Measurements from ENCODE around the gene TENM3. TPM values are rescaled to one million over a fixed set of nuclear protein-coding genes. Genes with fewer than 3 reads are reported as not detected.

The TENM3 gene
- total and polyA plus RNA-seq, 2 of the 8 experiments (the other 6 are each of a cell fraction or from before 2014, with no cell fraction given): 36.9 to 69.3 TPM

DNA sequence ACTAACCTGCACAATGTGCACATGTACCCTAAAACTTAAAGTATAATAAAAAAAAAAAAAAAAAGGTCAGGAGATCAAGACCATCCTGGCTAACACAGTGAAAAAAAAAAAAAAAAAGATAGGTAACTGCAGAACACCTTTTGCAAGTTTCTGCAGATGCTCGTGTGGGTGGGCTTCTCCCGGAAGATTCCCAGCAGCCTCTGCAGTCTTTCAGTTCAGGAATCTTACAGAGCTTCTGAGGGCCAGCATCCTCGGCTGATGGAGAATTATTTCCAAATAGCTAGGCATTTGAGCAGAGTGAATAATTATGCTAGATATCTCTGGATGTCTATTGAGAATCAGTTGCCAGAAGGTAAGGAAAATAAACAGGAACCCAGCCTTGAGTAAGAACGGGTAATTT, 373.3 kb downstream of the TENM3 start:
- DNase-seq (ENCODE audit: low read depth in 1 of 2, low spot score in 2 of 2): no peak
- POLR2A ChIA-PET (ENCODE audit: partially characterized antibody): no interaction called here
- Histone ChIP-seq H3K56ac (replicated peaks; ENCODE audit: insufficient read length, low read depth, low read length) (no peak overlapping the region), H4K8ac (ENCODE audit: extremely low read depth, insufficient read depth, low read length) (no peak overlapping the region), H3K4me1 (replicated peaks in 1 of 4; ENCODE audit: control insufficient read depth in 3 of 4, insufficient read depth in 4 of 4, low read length in 3 of 4) (no peaks in the 10 kb centered on the region), H2AFZ (ENCODE audit: low read length) (no peak overlapping the region), H2AK5ac (ENCODE audit: low read depth, low read length) (no peak overlapping the region), H2BK12ac (ENCODE audit: low read depth, low read length) (no peak overlapping the region), H3K27me3 (replicated peaks in 1 of 4; ENCODE audit: control insufficient read depth in 3 of 4, extremely low read depth in 1 of 4, insufficient read depth in 3 of 4, low read length in 3 of 4) (no peaks in the 10 kb centered on the region), H2BK5ac (ENCODE audit: low read depth, low read length) (no peak overlapping the region), H3K79me1 (ENCODE audit: low read depth, low read length) (no peaks in the 10 kb centered on the region), H2BK15ac (ENCODE audit: low read length) (no peak overlapping the region), H3K79me2 (ENCODE audit: control insufficient read depth in 1 of 2, insufficient read depth in 2 of 2, low read length in 2 of 2) (no peaks in the 10 kb centered on the region), H4K91ac (replicated peaks; ENCODE audit: insufficient read length, low read length) (no peak overlapping the region), H3K4ac (replicated peaks; ENCODE audit: insufficient read length, low read depth, low read length) (no peak overlapping the region), H3K23ac (ENCODE audit: insufficient read length) (no peak overlapping the region), H3K9me3 (ENCODE audit: insufficient read depth in 2 of 2, low read depth in 1 of 2, low read length in 1 of 2) (no peaks in the 10 kb centered on the region), H3K9ac (replicated peaks in 1 of 4; ENCODE audit: extremely low read depth in 1 of 4, low read depth in 3 of 4, low read length in 3 of 4) (no peak overlapping the region), H3K27ac (ENCODE audit: low read depth, low read length) (no peak overlapping the region), H3K18ac (ENCODE audit: extremely low read depth, low read length) (no peak overlapping the region), H3K4me2 (ENCODE audit: insufficient read depth in 1 of 2, low read depth in 2 of 2, low read length in 2 of 2) (no peak overlapping the region), H3K23me2 (ENCODE audit: low read depth, low read length) (no peaks in the 10 kb centered on the region), H4K5ac (ENCODE audit: insufficient read length, low read depth, low read length) (no peak overlapping the region), H3K14ac (ENCODE audit: insufficient read length) (no peak overlapping the region), H3K36me3 (ENCODE audit: control insufficient read depth in 2 of 4, insufficient read depth in 4 of 4, low read length in 3 of 4) (no peaks in the 10 kb centered on the region), H2BK120ac (replicated peaks; ENCODE audit: low read depth, low read length) (no peak overlapping the region), H2BK20ac (ENCODE audit: low read length) (no peak overlapping the region), H4K20me1 (replicated peaks in 1 of 2; ENCODE audit: control insufficient read depth in 1 of 2, insufficient read depth in 2 of 2, low read length in 2 of 2) (no peaks in the 10 kb centered on the region), H3K4me3 (ENCODE audit: extremely low read depth in 1 of 4, insufficient read depth in 2 of 4, low read depth in 3 of 4, low read length in 4 of 4) (no peak overlapping the region)
- FAIRE-seq: no peak
- 91% methylated on average over 4 of the region's 4 CpGs; no CpG with 5 or more reads in 1 of the 2 experiments for WGBS, 2 experiments (ENCODE audit: extremely low coverage in 1 of 2, insufficient coverage in 1 of 2, insufficient read length in 1 of 2, insufficient replicate concordance in 2 of 2, low coverage in 1 of 2, low lambda C conversion rate in 2 of 2, missing lambda C conversion rate in 1 of 2)
- TF ChIP-seq BACH1 (IDR thresholded peaks at IDR 0.05; ENCODE audit: low read length) (no peak), EZH2 (IDR thresholded peaks at IDR 0.05; ENCODE audit: low read depth, low read length, severe bottlenecking) (no peak), PHF8 (conservative IDR thresholded peaks at IDR 0.05; ENCODE audit: low read depth, low read length) (no peak), JUN (IDR thresholded peaks at IDR 0.05; ENCODE audit: low read depth, low read length) (no peak)
- CTCF ChIA-PET (ENCODE audit: partially characterized antibody): no interaction called here
